ENCODE measurements around the gene PAX5. TPM values are rescaled to one million over a fixed set of nuclear protein-coding genes. Genes with fewer than 3 reads are reported as not detected.

PAX5 gene
- polyA plus RNA-seq, 2 of the 4 experiments (the other 2 are of a cell fraction): not detected

GRCh38 chr9:37040508-37041127 is 6.5 kb upstream of the PAX5 start:
- 76% methylated on average over 8 of the region's 8 CpGs for WGBS (ENCODE audit: missing lambda C conversion rate)
- no peak overlapping the region for H3K4me3 ChIP-seq
- POLR2A ChIA-PET: no interaction called here
- CTCF ChIA-PET: interaction anchor here (0.9 to 1.7 kb wide), 3 partner anchors 19 to 268 kb away, joined by 3 to 10 read pairs (median 4); no protein-coding TSS in a partner anchor
- H3K9me3 ChIP-seq: no peaks in the 10 kb centered on the region
- FAIRE-seq: no peak
- TF ChIP-seq ZFP36 (IDR thresholded peaks at IDR 0.05; ENCODE audit: borderline replicate concordance, partially characterized antibody) (no peak), FOSB (CRISPR knock-in tag; IDR thresholded peaks at IDR 0.05) (no peak), CHD4 (IDR thresholded peaks at IDR 0.05; ENCODE audit: borderline replicate concordance) (no peak), HOXB13 (CRISPR knock-in tag; IDR thresholded peaks at IDR 0.05; ENCODE audit: low read depth) (no peak), HOXB5 (CRISPR knock-in tag; IDR thresholded peaks at IDR 0.05) (no peak), HDAC2 (IDR thresholded peaks at IDR 0.05) (no peak), KDM5A (IDR thresholded peaks at IDR 0.05) (no peak), ESRRA (IDR thresholded peaks at IDR 0.05; ENCODE audit: borderline replicate concordance, low read length) (no peak), BCL3 (IDR thresholded peaks at IDR 0.05) (no peak), HEYL (CRISPR knock-in tag; IDR thresholded peaks at IDR 0.05) (no peak), SMC3 (IDR thresholded peaks at IDR 0.05) (no peak), RARB (CRISPR knock-in tag; IDR thresholded peaks at IDR 0.05) (no peak), FOXS1 (CRISPR knock-in tag; IDR thresholded peaks at IDR 0.05) (no peak), EHMT2 (IDR thresholded peaks at IDR 0.05; ENCODE audit: low read depth) (no peak), FOSL2 (IDR thresholded peaks at IDR 0.05) (no peak), FOSL2 (CRISPR knock-in tag; IDR thresholded peaks at IDR 0.05) (no peak), KDM1A (IDR thresholded peaks at IDR 0.05; ENCODE audit: low read depth) (no peak), TP53 (CRISPR knock-in tag; IDR thresholded peaks at IDR 0.05) (no peak), JUNB (IDR thresholded peaks at IDR 0.05) (no peak)
- TF ChIP-seq, protein P1, sequence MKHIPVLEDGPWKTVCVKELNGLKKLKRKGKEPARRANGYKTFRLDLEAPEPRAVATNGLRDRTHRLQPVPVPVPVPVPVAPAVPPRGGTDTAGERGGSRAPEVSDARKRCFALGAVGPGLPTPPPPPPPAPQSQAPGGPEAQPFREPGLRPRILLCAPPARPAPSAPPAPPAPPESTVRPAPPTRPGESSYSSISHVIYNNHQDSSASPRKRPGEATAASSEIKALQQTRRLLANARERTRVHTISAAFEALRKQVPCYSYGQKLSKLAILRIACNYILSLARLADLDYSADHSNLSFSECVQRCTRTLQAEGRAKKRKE (CRISPR knock-in tag; IDR thresholded peaks at IDR 0.05; ENCODE audit: low read depth): no peak
- no peak overlapping the region for H3K27ac ChIP-seq
- no peak for DNase-seq (ENCODE audit: low read depth in 1 of 2, low spot score in 1 of 2)
- H3K4me1 ChIP-seq: peaks cover 9% of the 10 kb centered on the region
- ATAC-seq: no peak
- H3K4me2 ChIP-seq: no peak overlapping the region

- no peak; the same call in 1 of the 2 replicates for TF ChIP-seq CBX8 (IDR thresholded peaks at IDR 0.05)
- Histone ChIP-seq H3K4me3 (no peak overlapping the region), H3K4me1 (peaks cover 19% of the 10 kb centered on the region), H3K4me2 (no peak overlapping the region), H3K9me3 (no peaks in the 10 kb centered on the region), H3K27ac (no peak overlapping the region)
- ChIA-PET POLR2A (no interaction called here), CTCF (interaction anchor here (0.9 to 1.0 kb wide), 2 partner anchors 65 to 166 kb away, joined by 3 read pairs; no protein-coding TSS in a partner anchor)
- 62% methylated on average over 14 of the region's 14 CpGs for WGBS (ENCODE audit: missing lambda C conversion rate)
- DNase-seq (ENCODE audit: low read depth in 1 of 2, low spot score in 1 of 2) (no peak), ATAC-seq (no peak), FAIRE-seq (no peak)
Measured at GRCh38 chr9:37038943-37039464, 4.9 kb upstream of the PAX5 start.

- WGBS (ENCODE audit: missing lambda C conversion rate): 78% methylated on average over 14 of the region's 14 CpGs
- TF ChIP-seq ZC3H11A (IDR thresholded peaks at IDR 0.05) (no peak), TFCP2L1 (CRISPR knock-in tag; IDR thresholded peaks at IDR 0.05) (no peak), KDM5A (IDR thresholded peaks at IDR 0.05) (no peak), CEBPB (IDR thresholded peaks at IDR 0.05) (no peak), RCOR1 (IDR thresholded peaks at IDR 0.05; ENCODE audit: low read depth, low read length) (no peak), RARB (CRISPR knock-in tag; IDR thresholded peaks at IDR 0.05) (no peak), HDAC2 (IDR thresholded peaks at IDR 0.05) (no peak), HES2 (IDR thresholded peaks at IDR 0.05) (no peak), HOXB13 (CRISPR knock-in tag; IDR thresholded peaks at IDR 0.05; ENCODE audit: low read depth) (no peak)
- TF ChIP-seq, protein P2, sequence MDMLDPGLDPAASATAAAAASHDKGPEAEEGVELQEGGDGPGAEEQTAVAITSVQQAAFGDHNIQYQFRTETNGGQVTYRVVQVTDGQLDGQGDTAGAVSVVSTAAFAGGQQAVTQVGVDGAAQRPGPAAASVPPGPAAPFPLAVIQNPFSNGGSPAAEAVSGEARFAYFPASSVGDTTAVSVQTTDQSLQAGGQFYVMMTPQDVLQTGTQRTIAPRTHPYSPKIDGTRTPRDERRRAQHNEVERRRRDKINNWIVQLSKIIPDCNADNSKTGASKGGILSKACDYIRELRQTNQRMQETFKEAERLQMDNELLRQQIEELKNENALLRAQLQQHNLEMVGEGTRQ (IDR thresholded peaks at IDR 0.05): no peak
- ChIA-PET CTCF (interaction anchor here (1.5 kb wide), 1 partner anchor 18 kb away, joined by 3 read pairs; no protein-coding TSS in a partner anchor), POLR2A (no interaction called here)
- ATAC-seq: no peak
- Histone ChIP-seq H3K9me3 (no peaks in the 10 kb centered on the region), H3K4me3 (no peak overlapping the region), H3K27ac (no peak overlapping the region), H3K4me1 (peaks cover 19% of the 10 kb centered on the region), H3K4me2 (no peak overlapping the region)
- no peak for DNase-seq (ENCODE audit: low read depth in 1 of 2, low spot score in 1 of 2)
- no peak for FAIRE-seq
Measured at GRCh38 chr9:37038302-37038942, 4.4 kb upstream of the PAX5 start.

All from A549 (cell line).